ENCODE data around the gene PDGFA. TPM values are rescaled to one million over a fixed set of nuclear protein-coding genes. Genes with fewer than 3 reads are reported as not detected.

The PDGFA gene
- total and polyA plus RNA-seq, 2 experiments from 2014 or later: 35.6 to 43.1 TPM

DNA sequence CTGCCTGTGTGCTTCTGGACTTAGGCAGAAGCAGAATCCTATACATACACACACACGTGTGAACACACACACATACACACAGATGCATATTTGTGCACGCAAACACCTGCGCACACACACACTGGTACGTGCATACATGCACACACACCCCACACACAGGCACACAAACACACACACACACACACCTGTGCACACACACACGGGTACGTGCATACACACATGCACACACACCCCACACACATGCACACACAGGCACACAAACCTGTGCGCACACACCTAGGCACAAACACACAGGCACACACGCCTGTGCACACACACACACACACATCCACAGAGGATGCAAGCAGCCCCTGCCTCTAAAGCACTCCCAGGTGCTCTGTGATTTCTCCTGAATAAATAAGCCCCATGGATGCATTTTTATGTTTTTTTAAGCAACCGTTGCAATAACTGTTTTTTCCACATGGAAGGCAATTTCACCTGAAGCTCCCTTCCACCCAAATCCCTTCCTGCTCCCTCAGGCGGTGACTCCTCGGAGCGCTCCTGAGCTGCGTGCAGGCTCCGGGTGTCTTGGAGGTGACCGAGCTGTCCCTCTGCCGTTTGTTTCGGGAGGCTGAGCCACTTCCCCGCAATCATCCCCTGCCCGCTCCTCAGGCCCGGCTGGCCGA is 41.5 kb upstream of the PDGFA start:
- H3K79me2 ChIP-seq (replicated peaks; ENCODE audit: insufficient read depth): no peaks in the 10 kb centered on the region
- H3K27ac ChIP-seq (ENCODE audit: low read depth): no peak overlapping the region
- no peaks in the 10 kb centered on the region for H4K20me1 ChIP-seq (replicated peaks; ENCODE audit: insufficient read depth)
- H3K4me3 ChIP-seq: no peak overlapping the region
- no peak overlapping the region for H2AFZ ChIP-seq
- Mint-ChIP-seq H3K27me3 (ENCODE audit: insufficient read depth, low read depth, poor library complexity) (peaks cover 21% of the 10 kb centered on the region), H3K9me3 (no peaks in the 10 kb centered on the region), H3K4me3 (no peak overlapping the region), H3K27ac (peak overlapping the region; percentile 82; the same call in 1 of the 2 replicates), H3K36me3 (ENCODE audit: low read depth) (no peaks in the 10 kb centered on the region; the same call in 2 of the 3 replicates), H3K4me1 (no peaks in the 10 kb centered on the region; the same call in 2 of the 3 replicates)
- H3K4me2 ChIP-seq: no peak overlapping the region
- no peaks in the 10 kb centered on the region for H3K4me1 ChIP-seq (ENCODE audit: insufficient read depth)
- H3K9me2 ChIP-seq (ENCODE audit: insufficient read depth): peaks cover 3% of the 10 kb centered on the region
- no peaks in the 10 kb centered on the region for H3K36me3 ChIP-seq (ENCODE audit: insufficient read depth)
- no peak for DNase-seq (ENCODE audit: low spot score)
- TF ChIP-seq JUNB (IDR thresholded peaks at IDR 0.05; ENCODE audit: unreplicated experiment) (no peak), EZH2phosphoT487 (IDR thresholded peaks at IDR 0.05; ENCODE audit: unreplicated experiment) (no peak), STAT1 (IDR thresholded peaks at IDR 0.05; ENCODE audit: unreplicated experiment) (no peak), POLR2AphosphoS5 (IDR thresholded peaks at IDR 0.05; ENCODE audit: low read depth) (no peak), NANOG (IDR thresholded peaks at IDR 0.05; ENCODE audit: borderline replicate concordance) (no peak), EZH2 (IDR thresholded peaks at IDR 0.05; ENCODE audit: low read depth, unreplicated experiment) (no peak), CREB1 (CRISPR knock-in tag; IDR thresholded peaks at IDR 0.05; ENCODE audit: low read depth) (no peak), ZNF114 (CRISPR knock-in tag; IDR thresholded peaks at IDR 0.05) (no peak), ZNF331 (CRISPR knock-in tag; IDR thresholded peaks at IDR 0.05; ENCODE audit: low read depth) (no peak)
- TF ChIP-seq, protein P1, sequence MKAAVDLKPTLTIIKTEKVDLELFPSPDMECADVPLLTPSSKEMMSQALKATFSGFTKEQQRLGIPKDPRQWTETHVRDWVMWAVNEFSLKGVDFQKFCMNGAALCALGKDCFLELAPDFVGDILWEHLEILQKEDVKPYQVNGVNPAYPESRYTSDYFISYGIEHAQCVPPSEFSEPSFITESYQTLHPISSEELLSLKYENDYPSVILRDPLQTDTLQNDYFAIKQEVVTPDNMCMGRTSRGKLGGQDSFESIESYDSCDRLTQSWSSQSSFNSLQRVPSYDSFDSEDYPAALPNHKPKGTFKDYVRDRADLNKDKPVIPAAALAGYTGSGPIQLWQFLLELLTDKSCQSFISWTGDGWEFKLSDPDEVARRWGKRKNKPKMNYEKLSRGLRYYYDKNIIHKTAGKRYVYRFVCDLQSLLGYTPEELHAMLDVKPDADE (IDR thresholded peaks at IDR 0.05): no peak
- TF ChIP-seq, protein P2, sequence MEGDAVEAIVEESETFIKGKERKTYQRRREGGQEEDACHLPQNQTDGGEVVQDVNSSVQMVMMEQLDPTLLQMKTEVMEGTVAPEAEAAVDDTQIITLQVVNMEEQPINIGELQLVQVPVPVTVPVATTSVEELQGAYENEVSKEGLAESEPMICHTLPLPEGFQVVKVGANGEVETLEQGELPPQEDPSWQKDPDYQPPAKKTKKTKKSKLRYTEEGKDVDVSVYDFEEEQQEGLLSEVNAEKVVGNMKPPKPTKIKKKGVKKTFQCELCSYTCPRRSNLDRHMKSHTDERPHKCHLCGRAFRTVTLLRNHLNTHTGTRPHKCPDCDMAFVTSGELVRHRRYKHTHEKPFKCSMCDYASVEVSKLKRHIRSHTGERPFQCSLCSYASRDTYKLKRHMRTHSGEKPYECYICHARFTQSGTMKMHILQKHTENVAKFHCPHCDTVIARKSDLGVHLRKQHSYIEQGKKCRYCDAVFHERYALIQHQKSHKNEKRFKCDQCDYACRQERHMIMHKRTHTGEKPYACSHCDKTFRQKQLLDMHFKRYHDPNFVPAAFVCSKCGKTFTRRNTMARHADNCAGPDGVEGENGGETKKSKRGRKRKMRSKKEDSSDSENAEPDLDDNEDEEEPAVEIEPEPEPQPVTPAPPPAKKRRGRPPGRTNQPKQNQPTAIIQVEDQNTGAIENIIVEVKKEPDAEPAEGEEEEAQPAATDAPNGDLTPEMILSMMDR (conservative IDR thresholded peaks at IDR 0.05; ENCODE audit: low read depth in 2 of 2): no peak
- TF ChIP-seq, protein P3, sequence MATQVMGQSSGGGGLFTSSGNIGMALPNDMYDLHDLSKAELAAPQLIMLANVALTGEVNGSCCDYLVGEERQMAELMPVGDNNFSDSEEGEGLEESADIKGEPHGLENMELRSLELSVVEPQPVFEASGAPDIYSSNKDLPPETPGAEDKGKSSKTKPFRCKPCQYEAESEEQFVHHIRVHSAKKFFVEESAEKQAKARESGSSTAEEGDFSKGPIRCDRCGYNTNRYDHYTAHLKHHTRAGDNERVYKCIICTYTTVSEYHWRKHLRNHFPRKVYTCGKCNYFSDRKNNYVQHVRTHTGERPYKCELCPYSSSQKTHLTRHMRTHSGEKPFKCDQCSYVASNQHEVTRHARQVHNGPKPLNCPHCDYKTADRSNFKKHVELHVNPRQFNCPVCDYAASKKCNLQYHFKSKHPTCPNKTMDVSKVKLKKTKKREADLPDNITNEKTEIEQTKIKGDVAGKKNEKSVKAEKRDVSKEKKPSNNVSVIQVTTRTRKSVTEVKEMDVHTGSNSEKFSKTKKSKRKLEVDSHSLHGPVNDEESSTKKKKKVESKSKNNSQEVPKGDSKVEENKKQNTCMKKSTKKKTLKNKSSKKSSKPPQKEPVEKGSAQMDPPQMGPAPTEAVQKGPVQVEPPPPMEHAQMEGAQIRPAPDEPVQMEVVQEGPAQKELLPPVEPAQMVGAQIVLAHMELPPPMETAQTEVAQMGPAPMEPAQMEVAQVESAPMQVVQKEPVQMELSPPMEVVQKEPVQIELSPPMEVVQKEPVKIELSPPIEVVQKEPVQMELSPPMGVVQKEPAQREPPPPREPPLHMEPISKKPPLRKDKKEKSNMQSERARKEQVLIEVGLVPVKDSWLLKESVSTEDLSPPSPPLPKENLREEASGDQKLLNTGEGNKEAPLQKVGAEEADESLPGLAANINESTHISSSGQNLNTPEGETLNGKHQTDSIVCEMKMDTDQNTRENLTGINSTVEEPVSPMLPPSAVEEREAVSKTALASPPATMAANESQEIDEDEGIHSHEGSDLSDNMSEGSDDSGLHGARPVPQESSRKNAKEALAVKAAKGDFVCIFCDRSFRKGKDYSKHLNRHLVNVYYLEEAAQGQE (IDR thresholded peaks at IDR 0.05; ENCODE audit: unreplicated experiment): no peak
- TF ChIP-seq, protein P4, sequence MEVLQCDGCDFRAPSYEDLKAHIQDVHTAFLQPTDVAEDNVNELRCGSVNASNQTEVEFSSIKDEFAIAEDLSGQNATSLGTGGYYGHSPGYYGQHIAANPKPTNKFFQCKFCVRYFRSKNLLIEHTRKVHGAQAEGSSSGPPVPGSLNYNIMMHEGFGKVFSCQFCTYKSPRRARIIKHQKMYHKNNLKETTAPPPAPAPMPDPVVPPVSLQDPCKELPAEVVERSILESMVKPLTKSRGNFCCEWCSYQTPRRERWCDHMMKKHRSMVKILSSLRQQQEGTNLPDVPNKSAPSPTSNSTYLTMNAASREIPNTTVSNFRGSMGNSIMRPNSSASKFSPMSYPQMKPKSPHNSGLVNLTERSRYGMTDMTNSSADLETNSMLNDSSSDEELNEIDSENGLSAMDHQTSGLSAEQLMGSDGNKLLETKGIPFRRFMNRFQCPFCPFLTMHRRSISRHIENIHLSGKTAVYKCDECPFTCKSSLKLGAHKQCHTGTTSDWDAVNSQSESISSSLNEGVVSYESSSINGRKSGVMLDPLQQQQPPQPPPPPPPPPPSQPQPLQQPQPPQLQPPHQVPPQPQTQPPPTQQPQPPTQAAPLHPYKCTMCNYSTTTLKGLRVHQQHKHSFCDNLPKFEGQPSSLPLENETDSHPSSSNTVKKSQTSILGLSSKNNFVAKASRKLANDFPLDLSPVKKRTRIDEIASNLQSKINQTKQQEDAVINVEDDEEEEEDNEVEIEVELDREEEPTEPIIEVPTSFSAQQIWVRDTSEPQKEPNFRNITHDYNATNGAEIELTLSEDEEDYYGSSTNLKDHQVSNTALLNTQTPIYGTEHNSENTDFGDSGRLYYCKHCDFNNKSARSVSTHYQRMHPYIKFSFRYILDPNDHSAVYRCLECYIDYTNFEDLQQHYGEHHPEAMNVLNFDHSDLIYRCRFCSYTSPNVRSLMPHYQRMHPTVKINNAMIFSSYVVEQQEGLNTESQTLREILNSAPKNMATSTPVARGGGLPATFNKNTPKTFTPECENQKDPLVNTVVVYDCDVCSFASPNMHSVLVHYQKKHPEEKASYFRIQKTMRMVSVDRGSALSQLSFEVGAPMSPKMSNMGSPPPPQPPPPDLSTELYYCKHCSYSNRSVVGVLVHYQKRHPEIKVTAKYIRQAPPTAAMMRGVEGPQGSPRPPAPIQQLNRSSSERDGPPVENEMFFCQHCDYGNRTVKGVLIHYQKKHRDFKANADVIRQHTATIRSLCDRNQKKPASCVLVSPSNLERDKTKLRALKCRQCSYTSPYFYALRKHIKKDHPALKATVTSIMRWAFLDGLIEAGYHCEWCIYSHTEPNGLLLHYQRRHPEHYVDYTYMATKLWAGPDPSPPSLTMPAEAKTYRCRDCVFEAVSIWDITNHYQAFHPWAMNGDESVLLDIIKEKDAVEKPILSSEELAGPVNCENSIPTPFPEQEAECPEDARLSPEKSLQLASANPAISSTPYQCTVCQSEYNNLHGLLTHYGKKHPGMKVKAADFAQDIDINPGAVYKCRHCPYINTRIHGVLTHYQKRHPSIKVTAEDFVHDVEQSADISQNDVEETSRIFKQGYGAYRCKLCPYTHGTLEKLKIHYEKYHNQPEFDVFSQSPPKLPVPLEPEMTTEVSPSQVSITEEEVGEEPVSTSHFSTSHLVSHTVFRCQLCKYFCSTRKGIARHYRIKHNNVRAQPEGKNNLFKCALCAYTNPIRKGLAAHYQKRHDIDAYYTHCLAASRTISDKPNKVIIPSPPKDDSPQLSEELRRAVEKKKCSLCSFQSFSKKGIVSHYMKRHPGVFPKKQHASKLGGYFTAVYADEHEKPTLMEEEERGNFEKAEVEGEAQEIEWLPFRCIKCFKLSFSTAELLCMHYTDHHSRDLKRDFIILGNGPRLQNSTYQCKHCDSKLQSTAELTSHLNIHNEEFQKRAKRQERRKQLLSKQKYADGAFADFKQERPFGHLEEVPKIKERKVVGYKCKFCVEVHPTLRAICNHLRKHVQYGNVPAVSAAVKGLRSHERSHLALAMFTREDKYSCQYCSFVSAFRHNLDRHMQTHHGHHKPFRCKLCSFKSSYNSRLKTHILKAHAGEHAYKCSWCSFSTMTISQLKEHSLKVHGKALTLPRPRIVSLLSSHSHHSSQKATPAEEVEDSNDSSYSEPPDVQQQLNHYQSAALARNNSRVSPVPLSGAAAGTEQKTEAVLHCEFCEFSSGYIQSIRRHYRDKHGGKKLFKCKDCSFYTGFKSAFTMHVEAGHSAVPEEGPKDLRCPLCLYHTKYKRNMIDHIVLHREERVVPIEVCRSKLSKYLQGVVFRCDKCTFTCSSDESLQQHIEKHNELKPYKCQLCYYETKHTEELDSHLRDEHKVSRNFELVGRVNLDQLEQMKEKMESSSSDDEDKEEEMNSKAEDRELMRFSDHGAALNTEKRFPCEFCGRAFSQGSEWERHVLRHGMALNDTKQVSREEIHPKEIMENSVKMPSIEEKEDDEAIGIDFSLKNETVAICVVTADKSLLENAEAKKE (CRISPR knock-in tag; IDR thresholded peaks at IDR 0.05): no peak
- no peaks in the 10 kb centered on the region for H3K27me3 ChIP-seq (ENCODE audit: insufficient read depth)
- no peak; the same call in 2 of the 3 replicates for ATAC-seq
- no peaks in the 10 kb centered on the region for H3F3A ChIP-seq (replicated peaks; ENCODE audit: low read depth)

Data from GM23338 (cell line).